ENCODE results near the gene SULF2.
"Not testable (repeated sequence)": the region's sequence is repeated elsewhere in the genome, so short reads cannot be mapped to it uniquely, and the experiment has no call there.

Gene SULF2

DNA sequence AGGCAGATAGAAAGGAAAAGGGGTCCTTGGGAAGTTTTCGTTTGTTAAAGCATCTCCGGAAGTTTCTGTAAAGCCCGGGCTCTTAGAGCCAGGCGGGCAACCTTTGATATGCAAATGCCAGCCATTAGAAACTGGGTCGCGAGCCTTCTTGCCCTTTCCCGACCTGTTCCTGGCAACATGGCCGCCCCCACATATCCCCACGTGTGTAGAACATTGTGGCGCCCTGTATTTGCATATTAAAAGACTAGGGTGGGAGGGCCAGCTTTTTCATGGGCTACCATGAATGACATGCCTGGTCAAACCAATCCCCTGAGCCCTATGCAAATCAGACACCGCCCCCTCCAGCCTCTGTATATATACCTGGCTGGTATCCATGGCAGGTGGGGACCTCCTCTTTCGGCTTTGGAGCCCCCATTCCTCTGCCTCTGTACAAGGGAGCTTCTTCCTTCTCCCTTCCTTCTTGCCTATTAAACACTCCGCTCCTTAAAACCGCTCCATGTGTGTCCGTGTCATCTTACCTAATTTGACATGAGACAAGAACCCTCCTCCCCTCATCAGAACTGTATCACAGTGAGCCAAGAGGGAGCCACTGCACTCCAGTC, 19.0 kb upstream of the SULF2 start:
- peak; percentile 54 for TF ChIP-seq YY1 (IDR thresholded peaks at IDR 0.05; ENCODE audit: insufficient read depth, insufficient read length)
- H3K4me3 ChIP-seq (ENCODE audit: insufficient read length, low read depth); H3K27me3 ChIP-seq (ENCODE audit: insufficient read depth, insufficient read length); H3K9ac ChIP-seq (ENCODE audit: insufficient read length, low read depth); H3K36me3 ChIP-seq (ENCODE audit: insufficient read depth, insufficient read length, low read length); H3K4me1 ChIP-seq (ENCODE audit: insufficient read depth, insufficient read length): not testable (repeated sequence)
- H3K9me3 ChIP-seq (ENCODE audit: insufficient read depth, low read length): peaks cover 16% of the 10 kb centered on the region; the same call in 1 of the 2 replicates
- DNase-seq (ENCODE audit: low read depth, low spot score): peak; percentile 81

DNA sequence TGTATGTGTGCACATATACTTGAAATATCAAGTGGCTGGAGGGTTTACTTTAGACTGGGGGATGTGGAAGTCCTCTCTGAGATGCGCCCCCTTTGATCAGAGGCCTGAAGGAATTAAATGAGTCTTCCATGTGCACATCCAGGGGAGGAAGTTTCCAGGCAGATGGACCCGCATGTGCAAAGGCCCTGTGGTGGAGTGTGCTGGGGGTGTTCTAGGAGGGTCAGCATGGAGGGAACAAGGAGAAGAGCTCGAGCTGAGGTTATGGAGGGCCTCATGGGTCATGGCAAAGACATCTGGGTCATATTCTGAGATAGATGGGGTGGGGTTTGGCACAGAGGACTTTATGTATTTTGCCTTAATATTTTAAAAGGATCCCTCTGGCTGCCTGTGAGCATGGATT, 17.7 kb upstream of the SULF2 start:
- H3K36me3 ChIP-seq (ENCODE audit: insufficient read depth, insufficient read length, low read length): no peaks in the 10 kb centered on the region
- H3K27me3 ChIP-seq (ENCODE audit: insufficient read depth, insufficient read length): peaks cover 5% of the 10 kb centered on the region
- H3K4me1 ChIP-seq (ENCODE audit: insufficient read depth, insufficient read length): peaks cover 2% of the 10 kb centered on the region
- H3K4me3 ChIP-seq (ENCODE audit: insufficient read length, low read depth): no peak overlapping the region
- no peak for DNase-seq (ENCODE audit: low read depth, low spot score)
- H3K9ac ChIP-seq (ENCODE audit: insufficient read length, low read depth): no peak overlapping the region
- no peak for TF ChIP-seq YY1 (IDR thresholded peaks at IDR 0.05; ENCODE audit: insufficient read depth, insufficient read length)
- TF ChIP-seq SUZ12 (IDR thresholded peaks at IDR 0.05; ENCODE audit: extremely low read depth, insufficient read depth, insufficient read length): no peak
- TF ChIP-seq ZNF274 (IDR thresholded peaks at IDR 0.05; ENCODE audit: low read depth, low read length): no peak
- H3K9me3 ChIP-seq (ENCODE audit: insufficient read depth, low read length): peaks cover 16% of the 10 kb centered on the region; the same call in 1 of the 2 replicates

DNA sequence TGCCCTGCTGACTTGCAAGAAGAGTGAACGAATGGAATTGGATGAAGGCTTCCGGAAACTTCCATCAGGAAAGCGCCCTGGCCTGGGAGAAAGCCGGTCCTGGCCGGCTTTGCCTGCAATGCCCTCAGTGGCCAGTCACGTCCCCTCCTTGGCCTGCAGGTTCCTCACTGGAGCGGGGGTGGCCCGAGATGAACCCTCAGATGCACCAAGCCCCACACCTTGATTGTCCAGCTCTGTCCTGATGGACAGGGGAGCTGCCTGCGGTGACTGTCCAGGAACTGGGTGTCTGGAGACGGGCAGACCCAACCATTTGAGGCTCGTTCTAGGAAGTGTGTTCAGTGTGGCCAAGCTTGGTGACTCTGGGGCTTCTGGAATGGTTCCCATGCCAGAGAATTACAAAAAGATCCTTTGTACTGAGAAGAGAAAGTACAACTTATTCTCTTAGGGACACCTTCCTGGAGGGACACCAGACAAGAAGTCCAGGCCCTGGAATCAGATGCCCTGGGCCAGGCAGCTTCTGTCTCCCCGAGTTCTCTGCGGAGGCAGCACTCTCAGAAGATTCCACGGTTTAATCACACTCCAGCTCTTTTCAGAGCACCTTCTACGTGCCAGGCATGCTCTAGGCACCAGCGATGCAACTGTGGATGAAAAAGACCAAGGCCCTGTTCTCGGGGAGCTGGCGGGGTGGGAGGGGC, 17.1 kb upstream of the SULF2 start:
- Histone ChIP-seq H3K27me3 (ENCODE audit: insufficient read depth, insufficient read length) (peaks cover 5% of the 10 kb centered on the region), H3K4me1 (ENCODE audit: insufficient read depth, insufficient read length) (peaks cover 2% of the 10 kb centered on the region), H3K4me3 (ENCODE audit: insufficient read length, low read depth) (no peak overlapping the region), H3K9ac (ENCODE audit: insufficient read length, low read depth) (no peak overlapping the region), H3K36me3 (ENCODE audit: insufficient read depth, insufficient read length, low read length) (no peaks in the 10 kb centered on the region), H3K9me3 (ENCODE audit: insufficient read depth, low read length) (peaks cover 16% of the 10 kb centered on the region; the same call in 1 of the 2 replicates)
- no peak for TF ChIP-seq YY1 (IDR thresholded peaks at IDR 0.05; ENCODE audit: insufficient read depth, insufficient read length)
- TF ChIP-seq SUZ12 (IDR thresholded peaks at IDR 0.05; ENCODE audit: extremely low read depth, insufficient read depth, insufficient read length): no peak
- TF ChIP-seq ZNF274 (IDR thresholded peaks at IDR 0.05; ENCODE audit: low read depth, low read length): no peak
- DNase-seq (ENCODE audit: low read depth, low spot score): no peak

DNA sequence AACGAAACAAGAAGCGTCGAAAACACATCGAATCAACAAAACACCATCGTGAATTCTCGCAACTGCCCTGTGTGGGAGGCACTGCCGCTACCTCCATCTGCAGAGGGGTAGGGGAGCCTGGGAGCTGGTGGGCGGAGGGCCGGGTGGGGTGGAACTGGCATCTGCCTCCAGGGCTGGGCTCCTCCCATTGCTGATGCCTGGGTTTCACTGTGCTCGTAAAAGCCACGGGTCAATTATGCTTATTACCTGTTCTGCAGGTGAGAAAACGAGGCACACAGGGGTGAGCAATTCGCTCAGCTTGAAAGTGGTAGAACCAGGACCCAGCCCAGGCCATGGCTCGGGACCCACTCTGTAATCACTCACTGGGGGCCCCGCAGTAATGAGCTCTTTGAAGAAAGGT, 16.5 kb upstream of the SULF2 start:
- no peaks in the 10 kb centered on the region for H3K36me3 ChIP-seq (ENCODE audit: insufficient read depth, insufficient read length, low read length)
- DNase-seq (ENCODE audit: low read depth, low spot score): no peak
- peaks cover 5% of the 10 kb centered on the region for H3K27me3 ChIP-seq (ENCODE audit: insufficient read depth, insufficient read length)
- H3K9me3 ChIP-seq (ENCODE audit: insufficient read depth, low read length): peaks cover 16% of the 10 kb centered on the region; the same call in 1 of the 2 replicates
- peaks cover 2% of the 10 kb centered on the region for H3K4me1 ChIP-seq (ENCODE audit: insufficient read depth, insufficient read length)
- H3K4me3 ChIP-seq (ENCODE audit: insufficient read length, low read depth): no peak overlapping the region
- TF ChIP-seq SUZ12 (IDR thresholded peaks at IDR 0.05; ENCODE audit: extremely low read depth, insufficient read depth, insufficient read length) (no peak), ZNF274 (IDR thresholded peaks at IDR 0.05; ENCODE audit: low read depth, low read length) (no peak), YY1 (IDR thresholded peaks at IDR 0.05; ENCODE audit: insufficient read depth, insufficient read length) (no peak)
- no peak overlapping the region for H3K9ac ChIP-seq (ENCODE audit: insufficient read length, low read depth)

DNA sequence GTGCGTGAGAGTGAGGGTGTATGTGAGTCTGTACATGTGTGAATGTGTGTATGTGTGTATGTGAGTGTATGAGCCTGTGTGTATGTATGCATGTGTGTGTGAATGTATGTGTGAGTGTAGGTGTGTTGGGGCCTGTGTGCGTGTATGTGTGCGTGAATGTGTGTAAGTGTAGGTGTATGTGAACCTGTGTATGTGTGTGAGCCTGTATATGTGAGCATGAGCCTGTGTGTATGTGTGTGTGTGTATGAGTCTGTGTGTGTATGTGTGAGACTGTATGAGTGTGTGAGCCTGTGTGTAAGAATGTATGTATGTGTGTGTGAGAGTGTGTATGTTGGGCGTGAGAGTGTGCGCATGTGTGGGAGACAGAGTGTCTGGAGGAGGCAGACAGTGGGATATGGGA, 15.8 kb upstream of the SULF2 start:
- DNase-seq (ENCODE audit: low read depth, low spot score): no peak
- no peak overlapping the region for H3K4me3 ChIP-seq (ENCODE audit: insufficient read length, low read depth)
- no peaks in the 10 kb centered on the region for H3K36me3 ChIP-seq (ENCODE audit: insufficient read depth, insufficient read length, low read length)
- peaks cover 14% of the 10 kb centered on the region; the same call in 1 of the 2 replicates for H3K9me3 ChIP-seq (ENCODE audit: insufficient read depth, low read length)
- TF ChIP-seq YY1 (IDR thresholded peaks at IDR 0.05; ENCODE audit: insufficient read depth, insufficient read length): no peak
- no peak for TF ChIP-seq SUZ12 (IDR thresholded peaks at IDR 0.05; ENCODE audit: extremely low read depth, insufficient read depth, insufficient read length)
- no peak for TF ChIP-seq ZNF274 (IDR thresholded peaks at IDR 0.05; ENCODE audit: low read depth, low read length)
- peaks cover 2% of the 10 kb centered on the region for H3K4me1 ChIP-seq (ENCODE audit: insufficient read depth, insufficient read length)
- no peak overlapping the region for H3K9ac ChIP-seq (ENCODE audit: insufficient read length, low read depth)
- peaks cover 5% of the 10 kb centered on the region for H3K27me3 ChIP-seq (ENCODE audit: insufficient read depth, insufficient read length)

DNA sequence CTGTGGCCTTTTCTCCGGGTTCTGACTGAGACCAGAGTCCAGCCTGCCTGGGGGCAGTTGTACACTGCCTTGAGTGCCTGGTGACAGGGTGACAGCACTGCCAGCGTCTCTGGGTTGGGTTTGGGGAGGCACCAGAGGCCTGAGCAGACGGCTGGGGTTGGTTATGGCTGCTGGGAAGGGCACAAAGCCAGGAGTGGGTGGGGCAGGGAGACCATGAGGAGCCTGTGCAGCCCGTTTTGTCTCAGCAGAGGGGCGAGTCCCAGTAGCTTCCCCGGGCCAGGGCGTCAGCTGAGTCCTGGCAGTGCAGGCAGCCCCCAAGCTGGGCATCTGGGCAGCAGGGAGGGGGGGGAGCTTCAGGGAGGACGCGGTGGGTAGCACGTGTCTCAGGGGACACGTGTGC, 15.3 kb upstream of the SULF2 start:
- peaks cover 13% of the 10 kb centered on the region; the same call in 1 of the 2 replicates for H3K9me3 ChIP-seq (ENCODE audit: insufficient read depth, low read length)
- H3K4me1 ChIP-seq (ENCODE audit: insufficient read depth, insufficient read length): peaks cover 2% of the 10 kb centered on the region
- peak overlapping the region; percentile 32 for H3K9ac ChIP-seq (ENCODE audit: insufficient read length, low read depth)
- no peaks in the 10 kb centered on the region for H3K36me3 ChIP-seq (ENCODE audit: insufficient read depth, insufficient read length, low read length)
- no peak overlapping the region for H3K4me3 ChIP-seq (ENCODE audit: insufficient read length, low read depth)
- DNase-seq (ENCODE audit: low read depth, low spot score): no peak
- TF ChIP-seq SUZ12 (IDR thresholded peaks at IDR 0.05; ENCODE audit: extremely low read depth, insufficient read depth, insufficient read length) (no peak), YY1 (IDR thresholded peaks at IDR 0.05; ENCODE audit: insufficient read depth, insufficient read length) (no peak), ZNF274 (IDR thresholded peaks at IDR 0.05; ENCODE audit: low read depth, low read length) (no peak)
- peaks cover 5% of the 10 kb centered on the region for H3K27me3 ChIP-seq (ENCODE audit: insufficient read depth, insufficient read length)

DNA sequence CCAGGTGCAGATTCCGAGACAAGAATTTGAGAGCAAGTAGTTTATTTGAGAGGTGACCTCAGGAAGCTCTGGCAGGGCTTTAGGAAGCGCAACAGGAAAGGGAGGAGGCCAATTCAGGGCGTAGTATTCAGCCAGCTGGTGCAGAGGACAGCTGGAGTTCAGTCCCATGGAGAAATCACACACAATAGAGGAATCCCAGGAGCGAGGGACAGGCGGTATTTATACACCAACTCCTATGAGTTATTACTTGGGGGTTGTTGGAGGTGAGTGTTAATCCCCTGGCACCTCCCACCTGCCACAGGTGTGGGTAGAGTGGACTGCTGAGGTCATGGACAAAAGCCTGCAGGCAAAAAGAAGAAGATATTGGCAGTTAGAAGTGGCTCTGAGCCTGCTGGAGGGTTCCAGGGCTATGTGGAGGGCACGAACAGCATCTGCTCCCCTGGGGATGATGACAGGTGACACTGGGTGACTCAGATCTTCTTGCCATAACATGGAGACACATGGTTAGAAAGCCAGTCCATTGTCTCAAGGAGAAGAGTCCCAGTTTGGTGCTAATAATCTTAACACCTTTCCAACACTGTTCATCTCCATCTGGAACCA, 13.9 kb upstream of the SULF2 start:
- no peak overlapping the region for H3K4me3 ChIP-seq (ENCODE audit: insufficient read length, low read depth)
- TF ChIP-seq ZNF274 (IDR thresholded peaks at IDR 0.05; ENCODE audit: low read depth, low read length): no peak
- TF ChIP-seq YY1 (IDR thresholded peaks at IDR 0.05; ENCODE audit: insufficient read depth, insufficient read length): no peak
- no peak for TF ChIP-seq SUZ12 (IDR thresholded peaks at IDR 0.05; ENCODE audit: extremely low read depth, insufficient read depth, insufficient read length)
- H3K27me3 ChIP-seq (ENCODE audit: insufficient read depth, insufficient read length): peaks cover 5% of the 10 kb centered on the region
- no peaks in the 10 kb centered on the region for H3K36me3 ChIP-seq (ENCODE audit: insufficient read depth, insufficient read length, low read length)
- H3K9ac ChIP-seq (ENCODE audit: insufficient read length, low read depth): no peak overlapping the region
- no peak for DNase-seq (ENCODE audit: low read depth, low spot score)
- no peaks in the 10 kb centered on the region for H3K9me3 ChIP-seq (ENCODE audit: insufficient read depth, low read length)
- H3K4me1 ChIP-seq (ENCODE audit: insufficient read depth, insufficient read length): peaks cover 4% of the 10 kb centered on the region
